HEK293T (cell line): Measurements from ENCODE around the gene UCP3.
A peak's percentile ranks its signal among the peaks of the same experiment; 100 is the strongest.

Experiments used
- CTCF ChIA-PET: fragments of 350-600 bp; formaldehyde crosslinking; extraction: SDS; loops from one replicate; lab custom pipeline; 2021; ENCODE audit warnings: antibody characterized with exemption, inconsistent platforms; lab: Yijun Ruan, JAX
- POLR2A ChIA-PET: fragments of 350-600 bp; formaldehyde crosslinking; extraction: SDS; loops from one replicate; lab custom pipeline; 2020; ENCODE audit warnings: antibody characterized with exemption, inconsistent platforms; lab: Yijun Ruan, JAX
- DNase-seq: peaks from one replicate; pipeline ENCODE4 v3.0.0; 2012; ENCODE audit warnings: mixed read lengths; ENCODE audit errors: extremely low spot score
- ARNT ChIP-seq: fragments of 450-650 bp; IDR thresholded peaks from 2 replicates; pipeline ENCODE4 v1.6.1; 2017; ENCODE audit warnings: mild to moderate bottlenecking
- BHLHE40 ChIP-seq: fragments of 450-650 bp; IDR thresholded peaks from 2 replicates; pipeline ENCODE4 v1.6.1; 2016; ENCODE audit warnings: mild to moderate bottlenecking, moderate library complexity, borderline replicate concordance
- CTBP1 ChIP-seq: fragments of 450-650 bp; IDR thresholded peaks from 2 replicates; pipeline ENCODE4 v1.6.1; 2016; ENCODE audit warnings: borderline replicate concordance
- ELF4 ChIP-seq: fragments of 450-650 bp; IDR thresholded peaks from 2 replicates; pipeline ENCODE4 v1.6.1; 2017; ENCODE audit warnings: antibody characterized with exemption
- FOXA1 ChIP-seq: fragments of 450-650 bp; IDR thresholded peaks from 2 replicates; pipeline ENCODE4 v1.6.1; 2016; ENCODE audit warnings: mild to moderate bottlenecking
- FOXK2 ChIP-seq: fragments of 450-650 bp; IDR thresholded peaks from 2 replicates; pipeline ENCODE4 v1.6.1; 2016; ENCODE audit warnings: mild to moderate bottlenecking
- FOXM1 ChIP-seq: fragments of 450-650 bp; IDR thresholded peaks from 2 replicates; pipeline ENCODE4 v1.6.1; 2017; ENCODE audit warnings: mild to moderate bottlenecking, borderline replicate concordance
- HDGF ChIP-seq: fragments of 450-650 bp; IDR thresholded peaks from 2 replicates; pipeline ENCODE4 v1.6.1; 2017; ENCODE audit warnings: antibody characterized with exemption, borderline replicate concordance
- L3MBTL2 ChIP-seq: fragments of 450-650 bp; conservative IDR thresholded peaks from 2 replicates; pipeline ENCODE4 v1.6.1; 2016; ENCODE audit warnings: mild to moderate bottlenecking
- LEF1 ChIP-seq: fragments of 450-650 bp; IDR thresholded peaks from 2 replicates; pipeline ENCODE4 v1.6.1; 2017; ENCODE audit warnings: mild to moderate bottlenecking, borderline replicate concordance
- NFRKB ChIP-seq: fragments of 450-650 bp; IDR thresholded peaks from 2 replicates; pipeline ENCODE4 v1.6.1; 2016; ENCODE audit warnings: mild to moderate bottlenecking, moderate library complexity
- SP1 ChIP-seq: fragments of 450-650 bp; IDR thresholded peaks from 2 replicates; pipeline ENCODE4 v1.6.1; 2017
- SUZ12 ChIP-seq: fragments of 450-650 bp; IDR thresholded peaks from 2 replicates; pipeline ENCODE4 v1.6.1; 2016; ENCODE audit warnings: mild to moderate bottlenecking
- TARDBP ChIP-seq: fragments of 450-650 bp; IDR thresholded peaks from 2 replicates; pipeline ENCODE4 v1.6.1; 2016
- ZNF384 ChIP-seq: fragments of 450-650 bp; IDR thresholded peaks from 2 replicates; pipeline ENCODE4 v1.6.1; 2016
- TF ChIP-seq, protein P1 (sequence below): fragments of 450-650 bp; IDR thresholded peaks from 2 replicates; pipeline ENCODE4 v1.6.1; 2016

UCP3 gene

DNA sequence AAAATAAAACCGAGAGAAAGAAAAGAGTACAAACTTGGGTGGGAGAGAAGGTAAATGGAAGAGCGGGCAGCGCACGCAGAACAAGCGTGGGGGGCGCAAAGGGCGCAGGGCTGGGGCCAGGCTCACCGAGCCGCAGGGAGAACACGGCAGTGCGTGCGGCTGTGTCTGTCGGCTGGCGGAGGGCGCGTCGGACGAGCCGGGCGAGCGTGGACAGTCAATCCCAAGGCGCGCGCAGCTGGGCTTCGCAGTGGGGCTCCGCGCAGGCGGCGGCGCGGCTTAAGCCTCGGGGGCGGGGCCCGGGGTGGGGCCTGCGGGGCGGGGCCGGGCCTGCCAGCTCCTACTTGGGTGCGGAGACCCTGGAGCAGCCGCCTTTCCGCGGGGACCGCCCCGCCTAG, 26.3 kb downstream of the UCP3 start, which contains the start of gene UCP2:
TSS of gene UCP2 (minus strand) at position 249 of the 395 bp plus-strand sequence. CDS start 4,465 bp downstream, outside the sequence.
- POLR2A ChIA-PET: interaction anchor here (0.6 to 2.5 kb wide), 22 partner anchors 8 to 610 kb away, joined by 3 to 16 read pairs (median 4); partner anchors contain the start of genes C2CD3, FAM168A, LIPT2 and POLD3
- peak; percentile 88 for DNase-seq
- CTCF ChIA-PET: no interaction called here
- peak; percentile 30; the same call in 1 of the 2 replicates for TF ChIP-seq CTBP1
- no peak for TF ChIP-seq SUZ12
- TF ChIP-seq TARDBP: no peak

- POLR2A ChIA-PET: interaction anchor here (1.4 to 2.5 kb wide), 4 partner anchors 8 to 383 kb away, joined by 3 to 13 read pairs (median 8); partner anchors contain the start of gene FAM168A
- CTCF ChIA-PET: interaction anchor here (0.6 kb wide), 1 partner anchor 14 kb away, joined by 3 read pairs; no protein-coding TSS in a partner anchor
- TF ChIP-seq ELF4: no peak
- no peak for TF ChIP-seq ZNF384
- no peak for TF ChIP-seq LEF1
- TF ChIP-seq CTBP1: no peak
- TF ChIP-seq HDGF: no peak
- no peak for TF ChIP-seq FOXM1
- TF ChIP-seq FOXA1: no peak
- TF ChIP-seq L3MBTL2: no peak
- no peak for TF ChIP-seq SP1
- DNase-seq: no peak
These were observed 27.7 kb downstream of the UCP3 start for GRCh38 chr11:73981051-73981805.

DNA sequence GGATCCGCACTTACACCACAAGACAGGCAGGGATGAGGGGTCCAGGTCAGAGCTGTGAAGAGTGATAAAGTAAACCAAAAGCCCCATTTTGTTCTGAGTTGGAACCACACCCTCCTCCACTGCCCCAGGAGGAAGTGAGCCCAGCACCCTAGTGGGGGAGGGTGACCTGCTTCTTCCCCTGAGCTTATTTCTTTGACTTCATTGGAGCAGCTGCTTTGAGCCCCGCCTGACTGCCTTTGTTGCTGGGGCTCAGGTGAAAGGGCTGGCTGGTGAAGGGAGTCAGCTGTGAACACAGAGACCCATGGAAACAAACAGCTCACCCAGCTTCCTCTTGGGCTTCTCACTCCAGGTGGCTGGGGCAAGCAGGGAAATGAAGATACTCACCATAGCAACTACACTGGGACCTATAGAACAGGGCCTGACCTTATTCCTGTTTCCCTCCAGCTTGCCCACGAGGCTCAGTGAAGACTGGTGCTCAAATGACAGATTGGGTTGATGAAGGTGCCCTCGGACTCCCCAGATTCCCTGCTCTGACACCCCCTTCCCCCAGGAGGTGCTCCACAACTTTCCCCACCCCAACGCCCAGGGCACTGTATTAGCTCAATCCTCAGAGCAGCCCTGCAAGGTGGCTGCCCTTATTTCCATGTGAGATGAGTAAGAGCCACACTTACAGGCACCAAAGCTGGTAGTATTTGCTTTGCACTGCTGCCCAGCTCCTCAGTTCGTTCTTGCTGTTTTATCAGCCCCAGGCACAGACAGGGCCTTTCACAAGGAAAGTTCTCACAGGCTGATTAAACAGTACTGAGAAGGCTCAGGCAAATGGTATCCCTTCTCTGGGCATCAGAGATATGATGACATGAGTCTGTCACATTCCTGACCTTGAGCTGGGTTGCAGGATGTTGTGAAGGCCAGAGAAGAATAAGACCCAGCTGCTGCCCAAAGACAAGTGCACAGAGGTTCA, 28.6 kb downstream of the UCP3 start:
- DNase-seq: no peak
- CTCF ChIA-PET: interaction anchor here (0.7 kb wide), 1 partner anchor 29 kb away, joined by 3 read pairs; no protein-coding TSS in a partner anchor
- TF ChIP-seq, protein P1, sequence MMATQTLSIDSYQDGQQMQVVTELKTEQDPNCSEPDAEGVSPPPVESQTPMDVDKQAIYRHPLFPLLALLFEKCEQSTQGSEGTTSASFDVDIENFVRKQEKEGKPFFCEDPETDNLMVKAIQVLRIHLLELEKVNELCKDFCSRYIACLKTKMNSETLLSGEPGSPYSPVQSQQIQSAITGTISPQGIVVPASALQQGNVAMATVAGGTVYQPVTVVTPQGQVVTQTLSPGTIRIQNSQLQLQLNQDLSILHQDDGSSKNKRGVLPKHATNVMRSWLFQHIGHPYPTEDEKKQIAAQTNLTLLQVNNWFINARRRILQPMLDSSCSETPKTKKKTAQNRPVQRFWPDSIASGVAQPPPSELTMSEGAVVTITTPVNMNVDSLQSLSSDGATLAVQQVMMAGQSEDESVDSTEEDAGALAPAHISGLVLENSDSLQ: no peak
- TF ChIP-seq ARNT (no peak), LEF1 (no peak), TARDBP (no peak), SUZ12 (no peak)
- POLR2A ChIA-PET: interaction anchor here (2.5 kb wide), 1 partner anchor 23 kb away, joined by 8 read pairs; no protein-coding TSS in a partner anchor

- DNase-seq: no peak
- TF ChIP-seq L3MBTL2: no peak
- no peak for TF ChIP-seq ARNT
- TF ChIP-seq FOXA1: no peak
- TF ChIP-seq, protein P1: no peak
- no peak for TF ChIP-seq ZNF384
- POLR2A ChIA-PET: no interaction called here
- CTCF ChIA-PET: interaction anchor here (0.6 kb wide), 1 partner anchor 15 kb away, joined by 3 read pairs; no protein-coding TSS in a partner anchor
These were observed 30.3 kb downstream of the UCP3 start for GRCh38 chr11:73978576-73979086.

DNA sequence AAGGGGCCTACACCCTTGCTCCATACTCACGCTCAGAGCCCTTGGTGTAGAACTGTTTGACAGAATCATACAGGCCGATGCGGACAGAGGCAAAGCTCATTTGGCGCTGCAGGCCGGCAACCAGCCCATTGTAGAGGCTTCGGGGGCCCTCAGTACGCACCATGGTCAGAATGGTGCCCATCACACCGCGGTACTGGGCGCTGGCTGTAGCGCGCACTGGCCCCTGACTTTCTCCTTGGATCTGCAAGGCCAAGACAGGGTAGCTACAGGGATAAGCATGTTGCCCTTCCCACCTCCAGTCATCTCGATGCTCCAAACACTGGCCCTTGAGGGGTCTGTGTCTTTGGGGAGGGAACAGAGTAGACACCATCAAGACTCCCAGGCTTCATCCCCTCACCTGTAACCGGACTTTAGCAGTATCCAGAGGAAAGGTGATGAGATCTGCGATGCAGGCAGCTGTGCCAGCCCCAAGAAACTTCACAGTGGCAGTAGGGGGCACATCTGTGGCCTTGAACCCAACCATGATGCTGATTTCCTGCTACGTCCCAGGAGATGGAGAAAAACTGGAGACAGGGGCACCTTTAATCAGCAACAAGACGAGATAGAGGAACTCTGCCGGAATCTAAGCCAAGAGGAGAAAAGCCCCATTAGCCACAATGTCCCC, 30.9 kb downstream of the UCP3 start:
- ChIA-PET CTCF (no interaction called here), POLR2A (no interaction called here)
- TF ChIP-seq CTBP1 (no peak), L3MBTL2 (no peak), FOXK2 (no peak), FOXM1 (no peak), NFRKB (no peak), LEF1 (no peak), SUZ12 (no peak), HDGF (no peak), ELF4 (no peak), FOXA1 (no peak), ZNF384 (no peak), ARNT (no peak), SP1 (no peak), TARDBP (no peak), BHLHE40 (no peak)
- TF ChIP-seq, protein P1: no peak
- no peak for DNase-seq
